GM15510 (cell line): ENCODE measurements around the gene SPATA2.

ENCODE experiments used
- POLR2A ChIP-seq: IDR thresholded peaks from 3 replicates; pipeline ENCODE4 v1.6.1; 2011; ENCODE audit warnings: borderline replicate concordance; ENCODE audit not compliant: insufficient read length; ENCODE audit errors: extremely low read depth

SPATA2 gene

GRCh38 chr20:49915380-49916145, at the start of gene SPATA2:
Gene SPATA2, minus strand, starts transcription at chr20:49915529. Its CDS starts 7,039 bp downstream, at chr20:49908490.
- TF ChIP-seq POLR2A: peak; percentile 78

GRCh38 chr20:49961413-49961812, 46.1 kb upstream of the SPATA2 start:
- TF ChIP-seq POLR2A: no peak

- TF ChIP-seq POLR2A: no peak
Measured at GRCh38 chr20:49956689-49957088, 41.4 kb upstream of the SPATA2 start.

- no peak for TF ChIP-seq POLR2A
Measured at GRCh38 chr20:49955167-49955566, 39.8 kb upstream of the SPATA2 start.

GRCh38 chr20:49951151-49951550, 35.8 kb upstream of the SPATA2 start:
- no peak for TF ChIP-seq POLR2A

- TF ChIP-seq POLR2A: no peak
Measured at GRCh38 chr20:49948809-49949507, 33.6 kb upstream of the SPATA2 start.

GRCh38 chr20:49948178-49948577, 32.8 kb upstream of the SPATA2 start:
- no peak for TF ChIP-seq POLR2A

- TF ChIP-seq POLR2A: no peak
Measured at GRCh38 chr20:49945701-49946477, 30.6 kb upstream of the SPATA2 start.

- TF ChIP-seq POLR2A: no peak
Measured at GRCh38 chr20:49945306-49945700, 30.0 kb upstream of the SPATA2 start.

- no peak for TF ChIP-seq POLR2A
Measured at GRCh38 chr20:49942942-49943341, 27.6 kb upstream of the SPATA2 start.

GRCh38 chr20:49942303-49942702, 27.0 kb upstream of the SPATA2 start:
- TF ChIP-seq POLR2A: no peak

GRCh38 chr20:49941456-49941855, 26.1 kb upstream of the SPATA2 start:
- TF ChIP-seq POLR2A: no peak

- no peak for TF ChIP-seq POLR2A
Measured at GRCh38 chr20:49938173-49939163, 23.1 kb upstream of the SPATA2 start.
